ENCODE results near the gene CXCL16.

Gene CXCL16

GRCh38 chr17:4769628-4770027, 29.9 kb upstream of the CXCL16 start:
- no peak for DNase-seq
- Mint-ChIP-seq H3K4me1 (peaks cover 5% of the 10 kb centered on the region), H3K36me3 (ENCODE audit: low read depth) (no peaks in the 10 kb centered on the region), H3K27ac (no peak overlapping the region), H3K9me3 (no peaks in the 10 kb centered on the region), H3K27me3 (peaks cover 4% of the 10 kb centered on the region), H3K4me3 (no peak overlapping the region)
- no peak for ATAC-seq

GRCh38 chr17:4768298-4768697, 28.6 kb upstream of the CXCL16 start:
- DNase-seq = no peak
- H3K27ac Mint-ChIP-seq = no peak overlapping the region
- H3K36me3 Mint-ChIP-seq (ENCODE audit: low read depth) = no peaks in the 10 kb centered on the region
- H3K4me1 Mint-ChIP-seq = peaks cover 5% of the 10 kb centered on the region
- no peaks in the 10 kb centered on the region for H3K9me3 Mint-ChIP-seq
- no peak overlapping the region for H3K4me3 Mint-ChIP-seq
- peaks cover 4% of the 10 kb centered on the region for H3K27me3 Mint-ChIP-seq
- ATAC-seq = no peak

- peaks cover 4% of the 10 kb centered on the region for H3K27me3 Mint-ChIP-seq
- H3K36me3 Mint-ChIP-seq (ENCODE audit: low read depth) = no peaks in the 10 kb centered on the region
- no peak for ATAC-seq
- DNase-seq = no peak
- no peak overlapping the region for H3K4me3 Mint-ChIP-seq
- no peak overlapping the region for H3K27ac Mint-ChIP-seq
- H3K4me1 Mint-ChIP-seq = peaks cover 4% of the 10 kb centered on the region
- no peaks in the 10 kb centered on the region for H3K9me3 Mint-ChIP-seq
Measured at GRCh38 chr17:4766723-4767122, 27.0 kb upstream of the CXCL16 start.

GRCh38 chr17:4766201-4766600, 26.5 kb upstream of the CXCL16 start:
- no peak for ATAC-seq
- Mint-ChIP-seq H3K4me3 (no peak overlapping the region), H3K27ac (no peak overlapping the region), H3K9me3 (no peaks in the 10 kb centered on the region), H3K4me1 (peaks cover 2% of the 10 kb centered on the region), H3K36me3 (ENCODE audit: low read depth) (no peaks in the 10 kb centered on the region), H3K27me3 (peaks cover 4% of the 10 kb centered on the region)
- DNase-seq = no peak

GRCh38 chr17:4764595-4764994, 24.9 kb upstream of the CXCL16 start:
- peaks cover 2% of the 10 kb centered on the region for H3K4me1 Mint-ChIP-seq
- peaks cover 4% of the 10 kb centered on the region for H3K27me3 Mint-ChIP-seq
- no peaks in the 10 kb centered on the region for H3K36me3 Mint-ChIP-seq (ENCODE audit: low read depth)
- DNase-seq (no peak), ATAC-seq (no peak)
- no peaks in the 10 kb centered on the region for H3K9me3 Mint-ChIP-seq
- no peak overlapping the region for H3K4me3 Mint-ChIP-seq
- no peak overlapping the region for H3K27ac Mint-ChIP-seq

- no peak for DNase-seq
- no peaks in the 10 kb centered on the region for H3K9me3 Mint-ChIP-seq
- peaks cover 4% of the 10 kb centered on the region for H3K27me3 Mint-ChIP-seq
- H3K4me1 Mint-ChIP-seq = no peaks in the 10 kb centered on the region
- H3K36me3 Mint-ChIP-seq (ENCODE audit: low read depth) = no peaks in the 10 kb centered on the region
- no peak for ATAC-seq
- H3K27ac Mint-ChIP-seq = no peak overlapping the region
- H3K4me3 Mint-ChIP-seq = no peak overlapping the region
Measured at GRCh38 chr17:4759776-4760236, 20.1 kb upstream of the CXCL16 start.

- H3K27ac Mint-ChIP-seq = no peak overlapping the region
- DNase-seq (no peak), ATAC-seq (no peak)
- peaks cover 1% of the 10 kb centered on the region for H3K4me1 Mint-ChIP-seq
- no peaks in the 10 kb centered on the region for H3K9me3 Mint-ChIP-seq
- H3K4me3 Mint-ChIP-seq = no peak overlapping the region
- H3K36me3 Mint-ChIP-seq (ENCODE audit: low read depth) = no peaks in the 10 kb centered on the region
- peaks cover 25% of the 10 kb centered on the region for H3K27me3 Mint-ChIP-seq
Measured at GRCh38 chr17:4753392-4753791, 13.7 kb upstream of the CXCL16 start.

GRCh38 chr17:4751932-4752331, 12.2 kb upstream of the CXCL16 start:
- DNase-seq (no peak), ATAC-seq (no peak)
- Mint-ChIP-seq H3K9me3 (no peaks in the 10 kb centered on the region), H3K27ac (no peak overlapping the region), H3K27me3 (peaks cover 26% of the 10 kb centered on the region), H3K4me3 (no peak overlapping the region), H3K4me1 (peaks cover 8% of the 10 kb centered on the region), H3K36me3 (ENCODE audit: low read depth) (no peaks in the 10 kb centered on the region)

- ATAC-seq (no peak), DNase-seq (no peak)
- H3K27ac Mint-ChIP-seq = no peak overlapping the region
- H3K4me1 Mint-ChIP-seq = peaks cover 9% of the 10 kb centered on the region
- H3K9me3 Mint-ChIP-seq = no peaks in the 10 kb centered on the region
- no peak overlapping the region for H3K4me3 Mint-ChIP-seq
- H3K27me3 Mint-ChIP-seq = peaks cover 26% of the 10 kb centered on the region
- H3K36me3 Mint-ChIP-seq (ENCODE audit: low read depth) = no peaks in the 10 kb centered on the region
Measured at GRCh38 chr17:4750606-4751005, 10.9 kb upstream of the CXCL16 start.

GRCh38 chr17:4748686-4749085, 9.0 kb upstream of the CXCL16 start:
- Mint-ChIP-seq H3K4me3 (no peak overlapping the region), H3K36me3 (ENCODE audit: low read depth) (no peaks in the 10 kb centered on the region), H3K27ac (no peak overlapping the region), H3K4me1 (peaks cover 9% of the 10 kb centered on the region), H3K9me3 (no peaks in the 10 kb centered on the region), H3K27me3 (peaks cover 24% of the 10 kb centered on the region)
- DNase-seq = no peak
- ATAC-seq = no peak

- Mint-ChIP-seq H3K9me3 (no peaks in the 10 kb centered on the region), H3K27me3 (peaks cover 20% of the 10 kb centered on the region), H3K4me3 (peak overlapping the region; percentile 22), H3K36me3 (ENCODE audit: low read depth) (no peaks in the 10 kb centered on the region), H3K4me1 (peaks cover 9% of the 10 kb centered on the region), H3K27ac (no peak overlapping the region)
- ATAC-seq (peak; percentile 67), DNase-seq (no peak)
Measured at GRCh38 chr17:4747847-4748246, 8.1 kb upstream of the CXCL16 start.

GRCh38 chr17:4744999-4745969, 5.6 kb upstream of the CXCL16 start:
- H3K27ac Mint-ChIP-seq = no peak overlapping the region
- no peaks in the 10 kb centered on the region for H3K36me3 Mint-ChIP-seq (ENCODE audit: low read depth)
- no peaks in the 10 kb centered on the region for H3K9me3 Mint-ChIP-seq
- no peak overlapping the region for H3K4me3 Mint-ChIP-seq
- H3K27me3 Mint-ChIP-seq = peaks cover 22% of the 10 kb centered on the region
- ATAC-seq = no peak
- peaks cover 11% of the 10 kb centered on the region for H3K4me1 Mint-ChIP-seq
- DNase-seq = no peak

GRCh38 chr17:4743898-4744297, 4.2 kb upstream of the CXCL16 start:
- Mint-ChIP-seq H3K4me3 (no peak overlapping the region), H3K27me3 (peaks cover 21% of the 10 kb centered on the region), H3K27ac (no peak overlapping the region), H3K4me1 (peaks cover 17% of the 10 kb centered on the region), H3K9me3 (no peaks in the 10 kb centered on the region), H3K36me3 (ENCODE audit: low read depth) (no peaks in the 10 kb centered on the region)
- ATAC-seq (no peak), DNase-seq (no peak)

- ATAC-seq = no peak
- H3K4me1 Mint-ChIP-seq = peaks cover 21% of the 10 kb centered on the region
- H3K36me3 Mint-ChIP-seq (ENCODE audit: low read depth) = no peaks in the 10 kb centered on the region
- H3K9me3 Mint-ChIP-seq = no peaks in the 10 kb centered on the region
- H3K4me3 Mint-ChIP-seq = no peak overlapping the region
- H3K27me3 Mint-ChIP-seq = peaks cover 22% of the 10 kb centered on the region
- no peak for DNase-seq
- no peak overlapping the region for H3K27ac Mint-ChIP-seq
Measured at GRCh38 chr17:4743216-4743615, 3.5 kb upstream of the CXCL16 start.

- H3K4me1 Mint-ChIP-seq = peaks cover 19% of the 10 kb centered on the region
Measured at GRCh38 chr17:4742629-4743028, 2.9 kb upstream of the CXCL16 start.

More at GRCh38 chr17:4742629-4743028, 2.9 kb upstream of the CXCL16 start:
- H3K27me3 Mint-ChIP-seq = peaks cover 23% of the 10 kb centered on the region
- H3K9me3 Mint-ChIP-seq = no peaks in the 10 kb centered on the region
- ATAC-seq (no peak), DNase-seq (no peak)
- H3K4me3 Mint-ChIP-seq = no peak overlapping the region
- H3K27ac Mint-ChIP-seq = no peak overlapping the region
- no peaks in the 10 kb centered on the region for H3K36me3 Mint-ChIP-seq (ENCODE audit: low read depth)

Measured in activated naive CD8-positive, alpha-beta T cell treated with anti-CD3 and anti-CD28 coated beads, Interleukin-2, amount 50 U/mL, for 24 hours (primary cell).